NCI-H748 (cell line): ENCODE results near the gene EMILIN1.
"Not testable (repeated sequence)": the region's sequence is repeated elsewhere in the genome, so short reads cannot be mapped to it uniquely, and the experiment has no call there.

Experiments used
- DNase-seq: peaks from one replicate; lab custom pipeline; 2025; ENCODE audit not compliant: unreplicated experiment; lab: John Stamatoyannopoulos, UW

Gene EMILIN1

GRCh38 chr2:27053776-27054175, 24.6 kb upstream of the EMILIN1 start:
- DNase-seq = no peak

GRCh38 chr2:27054721-27055120, 23.7 kb upstream of the EMILIN1 start:
- no peak for DNase-seq

GRCh38 chr2:27057184-27057583, 21.2 kb upstream of the EMILIN1 start:
- DNase-seq = no peak

GRCh38 chr2:27058210-27058609, 20.2 kb upstream of the EMILIN1 start:
- DNase-seq = no peak

- no peak for DNase-seq
These were observed 19.1 kb upstream of the EMILIN1 start for GRCh38 chr2:27059141-27059820.

- no peak for DNase-seq
These were observed 18.1 kb upstream of the EMILIN1 start for GRCh38 chr2:27060323-27060722.

GRCh38 chr2:27065128-27065527, 13.3 kb upstream of the EMILIN1 start:
- no peak for DNase-seq

- DNase-seq = no peak
These were observed 11.0 kb upstream of the EMILIN1 start for GRCh38 chr2:27067385-27067784.

- DNase-seq = no peak
These were observed 9.0 kb upstream of the EMILIN1 start for GRCh38 chr2:27069436-27069835.

- no peak for DNase-seq
These were observed 8.3 kb upstream of the EMILIN1 start for GRCh38 chr2:27069961-27070618.

- no peak for DNase-seq
These were observed 7.7 kb upstream of the EMILIN1 start for GRCh38 chr2:27070653-27071276.

- DNase-seq = peak; percentile 94
These were observed 7.0 kb upstream of the EMILIN1 start, which contains the start of gene OST4 for GRCh38 chr2:27071277-27071989. OST4 (minus strand) TSS chr2:27071654.

- peak; percentile 42 for DNase-seq
These were observed 6.2 kb upstream of the EMILIN1 start for GRCh38 chr2:27071990-27072830.

GRCh38 chr2:27072920-27073319, 5.5 kb upstream of the EMILIN1 start:
- DNase-seq = no peak

GRCh38 chr2:27073782-27074181, 4.6 kb upstream of the EMILIN1 start:
- no peak for DNase-seq

- DNase-seq = peak; percentile 8
These were observed 3.5 kb upstream of the EMILIN1 start for GRCh38 chr2:27074738-27075565.

GRCh38 chr2:27075566-27075871, 2.9 kb upstream of the EMILIN1 start:
- not testable (repeated sequence) for DNase-seq

- no peak for DNase-seq
These were observed 2.1 kb upstream of the EMILIN1 start for GRCh38 chr2:27076323-27076722.

- DNase-seq = no peak
These were observed 1.2 kb upstream of the EMILIN1 start for GRCh38 chr2:27077231-27077630.
